Upper lobe of left lung (tissue), 4 donors: ENCODE data around the gene PNMA6A.

ENCODE experiments used
- EP300 ChIP-seq, 4 donors: sonication (generic); formaldehyde crosslinking; IDR thresholded peaks; one replicate each; pipeline ENCODE4 v1.5.1; 2017; ENCODE audit warnings: antibody characterized with exemption in 4 of 4, control low read depth in 2 of 4
- POLR2A ChIP-seq, 4 donors: fragments of 450-650 bp; IDR thresholded peaks; one replicate each; pipeline ENCODE4 v1.5.1; 2016 to 2017; ENCODE audit warnings: antibody characterized with exemption in 4 of 4, mild to moderate bottlenecking in 2 of 4
- POLR2AphosphoS5 ChIP-seq, 2 donors: sonication (generic); formaldehyde crosslinking; IDR thresholded peaks; one replicate each; pipeline ENCODE4 v1.5.1; 2017; ENCODE audit warnings: antibody characterized with exemption in 2 of 2
- TF ChIP-seq, protein P1 (sequence below), 6 experiments: fragments of 450-650 bp in 4 of 6; fragments of 200-600 bp in 2 of 6; sonication (generic) in 2 of 6; IDR thresholded peaks; one replicate each; pipeline ENCODE4 v1.5.1; 2016 to 2019; ENCODE audit warnings: antibody characterized with exemption in 6 of 6

DNA sequence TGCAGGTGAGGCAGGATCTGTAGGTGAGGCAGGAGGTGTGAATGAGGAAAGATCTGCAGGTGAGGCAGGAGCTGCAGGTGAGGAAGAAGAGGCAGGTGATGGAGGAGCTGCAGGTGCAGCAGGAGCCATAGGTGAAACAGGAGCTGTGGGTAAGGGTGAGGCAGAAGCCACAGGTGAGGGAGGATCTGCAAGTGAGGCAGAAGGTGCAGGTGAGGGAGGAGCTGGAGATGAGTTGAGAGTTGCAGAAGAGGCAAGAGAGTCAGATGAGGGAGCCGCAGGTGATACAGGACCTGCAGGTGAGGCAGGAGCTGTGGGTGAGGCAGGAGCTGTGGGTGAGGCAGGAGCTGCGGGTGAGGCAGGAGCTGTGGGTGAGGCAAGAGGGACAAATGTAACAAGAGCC is 43.1 kb upstream of the PNMA6A start:
- TF ChIP-seq, protein P1, sequence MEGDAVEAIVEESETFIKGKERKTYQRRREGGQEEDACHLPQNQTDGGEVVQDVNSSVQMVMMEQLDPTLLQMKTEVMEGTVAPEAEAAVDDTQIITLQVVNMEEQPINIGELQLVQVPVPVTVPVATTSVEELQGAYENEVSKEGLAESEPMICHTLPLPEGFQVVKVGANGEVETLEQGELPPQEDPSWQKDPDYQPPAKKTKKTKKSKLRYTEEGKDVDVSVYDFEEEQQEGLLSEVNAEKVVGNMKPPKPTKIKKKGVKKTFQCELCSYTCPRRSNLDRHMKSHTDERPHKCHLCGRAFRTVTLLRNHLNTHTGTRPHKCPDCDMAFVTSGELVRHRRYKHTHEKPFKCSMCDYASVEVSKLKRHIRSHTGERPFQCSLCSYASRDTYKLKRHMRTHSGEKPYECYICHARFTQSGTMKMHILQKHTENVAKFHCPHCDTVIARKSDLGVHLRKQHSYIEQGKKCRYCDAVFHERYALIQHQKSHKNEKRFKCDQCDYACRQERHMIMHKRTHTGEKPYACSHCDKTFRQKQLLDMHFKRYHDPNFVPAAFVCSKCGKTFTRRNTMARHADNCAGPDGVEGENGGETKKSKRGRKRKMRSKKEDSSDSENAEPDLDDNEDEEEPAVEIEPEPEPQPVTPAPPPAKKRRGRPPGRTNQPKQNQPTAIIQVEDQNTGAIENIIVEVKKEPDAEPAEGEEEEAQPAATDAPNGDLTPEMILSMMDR (IDR thresholded peaks at IDR 0.05): no peak
- TF ChIP-seq POLR2A (IDR thresholded peaks at IDR 0.05) (no peak), POLR2AphosphoS5 (IDR thresholded peaks at IDR 0.05) (no peak), EP300 (IDR thresholded peaks at IDR 0.05) (no peak)
